Measurements from ENCODE around the gene CEBPE.

Gene CEBPE

DNA sequence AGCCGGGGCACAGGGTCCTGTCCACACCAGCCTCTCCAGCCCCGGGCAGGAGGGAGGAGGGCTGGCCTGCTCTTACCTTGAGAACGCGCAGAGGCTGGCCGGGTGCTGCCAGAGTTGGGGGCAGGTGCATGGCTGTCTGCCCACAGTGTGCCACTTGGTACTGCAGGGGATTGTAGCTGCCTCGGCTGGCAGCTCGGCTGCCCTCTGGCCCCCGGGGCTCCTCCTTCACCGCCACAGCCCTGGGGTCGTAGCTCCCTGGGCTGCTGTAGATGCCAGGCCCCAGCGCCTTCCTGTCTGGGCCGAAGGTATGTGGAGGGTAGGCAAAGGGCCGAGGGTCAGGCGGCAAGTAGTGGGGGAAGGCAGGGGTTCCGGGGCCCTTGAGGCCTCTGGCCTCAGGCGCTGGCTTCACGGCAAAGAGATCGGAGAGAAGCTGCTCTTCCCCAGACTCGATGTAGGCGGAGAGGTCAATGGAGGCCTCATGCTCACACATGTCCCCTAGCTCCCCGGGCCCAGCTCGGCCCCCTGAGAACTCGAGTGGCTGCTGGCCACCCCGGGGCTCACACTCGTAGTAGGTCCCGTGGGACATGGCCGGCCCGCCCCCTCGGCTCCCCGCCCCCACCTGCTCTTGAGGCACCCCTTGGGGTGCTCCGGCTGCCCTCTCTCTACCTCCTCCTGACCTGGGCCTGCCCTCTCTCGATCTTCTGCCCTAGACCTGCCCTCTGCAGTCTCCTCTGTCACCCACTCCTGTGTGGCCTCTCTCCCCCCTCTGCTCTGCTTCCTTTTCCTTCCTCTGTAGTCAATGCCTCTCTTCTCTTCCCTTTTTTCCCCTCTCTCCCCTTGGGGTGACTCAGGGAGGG is at the start of gene CEBPE:
Gene CEBPE (minus strand): TSS at position 750 of the 857 bp plus-strand sequence. CDS start 164 bp downstream, at position 586.
- no peak for DNase-seq (ENCODE audit: low spot score)

GRCh38 chr14:23168246-23168645 is 49.2 kb upstream of the CEBPE start:
- DNase-seq (ENCODE audit: low spot score): no peak

GRCh38 chr14:23167116-23167847 is 48.2 kb upstream of the CEBPE start:
- no peak for DNase-seq (ENCODE audit: low spot score)

DNA sequence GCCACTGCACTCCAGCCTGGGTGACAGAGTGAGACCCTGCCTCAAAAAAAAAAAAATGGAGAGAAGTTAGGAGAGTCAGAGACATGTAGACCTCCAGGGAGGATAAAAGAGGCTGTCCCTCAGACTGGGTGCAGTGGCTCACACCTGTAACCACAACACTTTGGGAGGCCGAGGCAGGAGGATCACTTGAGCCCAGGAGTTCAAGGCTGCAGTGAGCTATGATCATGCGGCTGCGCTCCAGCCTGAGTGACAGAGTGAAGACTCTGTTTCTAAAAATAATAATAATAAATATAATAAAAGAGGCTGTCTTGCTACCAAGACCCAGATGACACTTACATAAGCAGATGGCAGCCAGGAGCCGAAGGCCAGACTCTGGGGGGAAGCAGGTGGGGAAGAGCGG is 45.9 kb upstream of the CEBPE start:
- DNase-seq (ENCODE audit: low spot score): no peak

DNA sequence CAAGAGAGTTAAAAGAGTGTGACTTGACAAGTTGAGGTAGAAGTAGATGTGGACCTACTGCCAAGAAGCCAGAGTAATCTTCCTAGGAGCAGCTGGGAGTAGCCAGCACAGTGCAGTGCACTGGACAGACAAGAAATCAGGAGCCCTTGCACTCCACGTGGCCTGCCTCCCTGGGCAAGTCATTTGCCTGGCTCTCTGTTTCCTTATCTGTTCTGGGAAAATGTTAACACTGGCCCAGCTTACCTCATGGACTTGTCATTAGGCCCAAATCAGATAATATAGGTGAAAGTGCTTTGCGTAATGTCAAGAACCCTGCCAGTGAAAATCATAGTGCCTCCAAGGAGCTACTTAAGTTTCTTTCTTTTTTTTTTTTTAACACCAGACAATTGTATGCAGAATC is 45.2 kb upstream of the CEBPE start:
- no peak for DNase-seq (ENCODE audit: low spot score)

- no peak for DNase-seq (ENCODE audit: low spot score)
Measured at GRCh38 chr14:23163830-23164229, 44.8 kb upstream of the CEBPE start.

GRCh38 chr14:23162800-23163199 is 43.7 kb upstream of the CEBPE start:
- no peak for DNase-seq (ENCODE audit: low spot score)

GRCh38 chr14:23162005-23162404 is 43.0 kb upstream of the CEBPE start:
- no peak for DNase-seq (ENCODE audit: low spot score)

DNA sequence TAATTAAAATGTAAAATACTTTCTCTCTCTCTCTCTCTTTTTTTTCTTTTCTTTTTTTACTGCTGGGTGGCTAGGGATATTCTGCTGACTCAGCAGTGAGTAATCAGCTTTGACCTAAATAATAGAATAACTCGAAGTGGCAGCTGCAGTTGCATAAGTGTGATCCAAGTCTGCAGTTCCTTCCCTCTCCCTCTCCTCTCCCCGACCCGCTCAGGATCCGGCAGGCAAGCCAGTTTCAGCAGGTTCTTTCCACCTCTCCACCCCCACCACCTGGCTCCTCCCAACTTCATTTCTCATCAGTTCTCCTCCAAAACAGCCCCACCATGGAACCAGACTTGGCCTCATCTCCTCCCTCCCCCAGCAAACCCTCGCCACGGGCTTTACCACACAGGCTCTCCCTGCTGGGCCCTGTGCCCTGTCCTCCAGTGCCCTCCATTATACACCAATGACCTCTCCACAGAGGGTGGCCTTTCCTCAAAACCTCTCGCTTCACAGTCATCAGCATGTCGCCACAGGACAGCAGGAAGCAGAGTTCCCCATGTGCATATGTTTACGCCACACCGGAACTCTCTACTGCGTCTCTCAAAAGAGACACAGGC is 42.0 kb upstream of the CEBPE start:
- DNase-seq (ENCODE audit: low spot score): no peak

GRCh38 chr14:23159532-23159931 is 40.5 kb upstream of the CEBPE start:
- DNase-seq (ENCODE audit: low spot score): no peak

- DNase-seq (ENCODE audit: low spot score): no peak
Measured at GRCh38 chr14:23158779-23159178, 39.7 kb upstream of the CEBPE start.

DNA sequence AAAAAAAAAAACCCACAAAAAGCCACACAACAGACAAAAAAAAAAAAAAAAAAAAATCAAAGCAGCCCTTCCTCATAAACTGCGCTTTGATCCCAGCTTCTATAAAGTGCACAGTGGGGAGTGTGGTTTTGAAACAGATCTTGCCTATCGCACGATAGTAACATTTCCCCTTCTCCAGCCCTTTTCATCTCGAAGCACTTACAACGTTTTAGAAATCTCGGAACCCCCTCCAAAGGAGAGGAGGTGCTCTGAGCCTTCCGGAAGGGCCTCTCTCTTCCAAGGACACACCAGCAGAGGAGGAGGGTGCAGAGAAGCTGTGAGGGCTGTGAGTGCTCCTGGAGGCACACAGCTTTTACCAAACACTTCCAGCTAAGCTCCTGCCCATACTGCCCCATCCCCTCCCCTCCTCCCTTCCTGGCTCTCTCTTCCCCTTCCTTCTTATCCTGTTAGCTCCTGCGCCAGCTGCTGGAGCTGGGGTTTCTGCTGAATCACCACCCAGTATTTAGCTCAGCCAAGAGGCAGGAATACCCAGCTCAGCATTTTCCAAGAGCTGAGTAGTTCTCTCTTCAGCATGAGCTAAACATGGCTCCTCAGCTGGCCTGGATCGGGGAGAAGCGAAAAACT is 36.0 kb upstream of the CEBPE start:
- peak; percentile 84 for DNase-seq (ENCODE audit: low spot score)

DNA sequence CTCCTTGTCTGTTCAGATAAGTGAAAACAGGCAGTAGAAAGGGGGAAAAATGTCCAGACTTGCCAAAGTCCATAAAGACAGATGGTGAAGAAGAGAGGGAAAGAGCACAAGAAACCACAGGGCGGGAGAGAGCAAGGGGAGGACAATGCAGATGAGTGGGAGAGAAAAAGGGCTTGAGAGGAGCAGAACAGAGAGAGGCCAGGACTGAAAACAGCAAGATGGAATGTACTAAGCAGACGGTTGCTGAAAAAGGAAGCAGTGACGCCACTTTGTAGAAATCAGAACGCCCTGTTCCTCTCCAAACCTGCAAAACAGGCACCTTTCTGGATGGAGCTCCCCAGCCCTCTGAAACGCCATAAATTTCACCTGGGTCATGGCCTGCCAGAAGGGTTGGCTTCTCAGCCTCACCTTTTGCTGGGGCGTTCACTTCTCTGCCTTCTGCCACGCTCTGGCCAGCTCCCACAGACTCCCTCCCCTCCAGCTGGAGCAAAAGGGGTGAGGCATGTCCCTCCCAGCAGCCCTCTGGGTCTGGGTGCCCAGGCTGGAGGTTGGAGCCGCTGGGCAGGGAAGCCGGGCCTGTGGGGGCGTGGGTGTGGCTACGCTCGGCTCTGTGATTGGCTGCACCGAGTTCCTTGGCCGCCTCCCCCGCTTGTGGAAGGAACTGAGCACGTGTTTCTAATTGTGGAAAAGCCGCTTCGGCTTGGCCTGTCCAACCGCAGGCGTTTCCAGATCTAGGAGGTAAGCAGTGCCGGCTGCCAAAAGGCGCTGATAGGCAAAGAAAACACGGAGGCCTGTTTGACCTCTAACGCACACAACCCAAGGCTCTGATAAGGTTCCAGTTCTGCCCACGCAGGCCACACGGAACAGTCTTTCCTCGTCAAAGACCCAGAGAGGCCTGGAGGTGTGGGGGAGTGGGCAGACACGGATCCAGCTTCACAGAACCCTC is 35.1 kb upstream of the CEBPE start:
- no peak for DNase-seq (ENCODE audit: low spot score)

DNA sequence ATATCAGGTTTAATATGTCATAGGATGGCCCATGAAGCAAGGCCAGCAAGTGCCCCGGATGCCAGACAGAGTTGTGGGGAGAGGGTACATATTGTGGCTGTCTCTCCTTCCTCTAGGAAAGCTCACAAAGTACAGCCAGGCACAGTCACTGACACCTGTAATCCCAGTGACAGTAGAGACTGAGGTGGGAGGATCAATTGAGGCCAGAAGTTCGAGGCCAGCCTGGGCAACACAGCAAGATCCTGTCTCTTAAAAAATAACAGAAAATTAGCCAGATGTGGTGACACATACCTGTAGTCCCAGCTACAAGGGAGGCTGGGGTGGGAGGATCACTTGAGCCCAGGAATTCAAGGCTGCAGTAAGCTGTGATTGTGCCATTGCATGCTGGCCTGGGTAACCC is 32.3 kb upstream of the CEBPE start:
- DNase-seq (ENCODE audit: low spot score): no peak

DNA sequence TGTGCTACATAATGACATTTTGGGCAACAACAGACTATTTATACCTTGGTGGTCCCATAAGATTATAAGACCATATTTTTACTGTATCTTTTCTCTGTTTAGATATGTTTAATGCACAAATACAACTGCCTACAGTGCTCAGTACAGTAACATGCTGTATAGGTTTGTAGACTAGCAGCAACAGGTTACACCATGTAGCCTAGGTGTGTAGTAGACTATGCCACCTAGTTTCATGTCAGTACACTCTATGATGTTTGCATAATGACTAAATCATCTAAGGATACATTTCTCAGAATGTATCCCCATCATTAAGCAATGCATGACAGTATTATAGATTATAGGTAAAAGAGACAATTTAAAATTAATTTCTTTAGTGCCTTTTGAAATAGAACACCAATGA is 30.7 kb upstream of the CEBPE start:
- no peak for DNase-seq (ENCODE audit: low spot score)

DNA sequence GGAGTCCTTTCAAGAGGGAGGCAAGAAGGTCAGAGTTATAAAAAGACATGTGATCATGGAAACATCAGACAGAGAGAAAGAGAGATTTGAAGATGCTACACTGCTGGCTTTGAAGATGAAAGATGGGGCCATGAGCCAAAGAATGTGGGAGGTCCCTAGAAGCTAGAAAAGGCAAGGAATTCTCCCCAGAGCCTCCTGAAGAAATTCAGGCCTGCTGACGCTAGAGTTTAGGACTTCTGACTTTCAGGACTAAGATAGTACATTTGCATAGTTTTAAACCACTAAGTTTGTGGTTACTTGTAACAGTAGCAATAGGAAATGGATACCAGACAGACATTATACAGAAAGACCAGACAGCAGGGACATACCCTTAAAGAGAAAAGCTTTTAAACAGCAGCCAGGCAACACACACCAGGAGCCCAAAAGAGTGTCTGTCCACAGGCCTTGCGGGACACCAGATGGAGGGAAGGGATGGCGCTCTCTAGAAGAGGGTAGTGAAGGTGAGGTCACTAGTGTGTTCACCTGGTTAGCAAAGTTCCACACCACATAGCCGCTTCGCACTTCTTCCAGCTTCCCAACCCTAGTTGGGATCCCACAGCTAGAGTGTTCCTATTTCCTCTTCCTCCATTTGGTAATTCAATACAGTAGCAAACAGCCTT is 29.7 kb upstream of the CEBPE start:
- DNase-seq (ENCODE audit: low spot score): no peak

GRCh38 chr14:23147676-23148075 is 28.6 kb upstream of the CEBPE start:
- no peak for DNase-seq (ENCODE audit: low spot score)

GRCh38 chr14:23146980-23147379 is 27.9 kb upstream of the CEBPE start:
- DNase-seq (ENCODE audit: low spot score): no peak

DNA sequence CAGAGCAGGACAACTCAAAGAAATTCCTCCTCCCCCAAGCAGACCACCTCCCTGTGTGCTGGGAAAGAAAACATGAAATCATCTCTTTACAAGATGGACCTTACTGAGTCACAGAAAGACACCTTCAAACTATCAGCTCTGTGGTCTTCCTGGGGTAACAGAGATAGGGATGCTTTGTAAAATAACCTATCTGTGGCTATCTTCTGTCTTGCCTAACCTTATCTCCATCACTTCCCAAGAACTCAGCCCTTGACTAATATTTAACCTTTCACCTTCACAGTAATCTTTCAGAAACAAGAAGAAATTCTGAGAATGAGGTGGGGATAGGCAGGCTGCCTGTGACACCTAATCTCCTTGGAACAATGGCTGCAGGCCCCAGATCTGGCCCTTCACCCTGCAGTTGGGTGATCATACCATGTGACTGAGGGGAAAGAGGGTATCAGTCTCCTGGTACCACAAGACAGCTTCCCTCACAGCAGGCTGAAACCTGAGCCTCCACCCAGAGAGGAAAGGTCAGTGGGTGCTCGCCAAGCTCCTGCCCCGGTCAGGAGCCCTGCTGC is 27.4 kb upstream of the CEBPE start:
- no peak for DNase-seq (ENCODE audit: low spot score)

GRCh38 chr14:23145794-23146350 is 26.8 kb upstream of the CEBPE start:
- DNase-seq (ENCODE audit: low spot score): no peak

Data from D341Med (cell line).